ENCODE results near the gene ABL2.

- TF ChIP-seq, protein P1, sequence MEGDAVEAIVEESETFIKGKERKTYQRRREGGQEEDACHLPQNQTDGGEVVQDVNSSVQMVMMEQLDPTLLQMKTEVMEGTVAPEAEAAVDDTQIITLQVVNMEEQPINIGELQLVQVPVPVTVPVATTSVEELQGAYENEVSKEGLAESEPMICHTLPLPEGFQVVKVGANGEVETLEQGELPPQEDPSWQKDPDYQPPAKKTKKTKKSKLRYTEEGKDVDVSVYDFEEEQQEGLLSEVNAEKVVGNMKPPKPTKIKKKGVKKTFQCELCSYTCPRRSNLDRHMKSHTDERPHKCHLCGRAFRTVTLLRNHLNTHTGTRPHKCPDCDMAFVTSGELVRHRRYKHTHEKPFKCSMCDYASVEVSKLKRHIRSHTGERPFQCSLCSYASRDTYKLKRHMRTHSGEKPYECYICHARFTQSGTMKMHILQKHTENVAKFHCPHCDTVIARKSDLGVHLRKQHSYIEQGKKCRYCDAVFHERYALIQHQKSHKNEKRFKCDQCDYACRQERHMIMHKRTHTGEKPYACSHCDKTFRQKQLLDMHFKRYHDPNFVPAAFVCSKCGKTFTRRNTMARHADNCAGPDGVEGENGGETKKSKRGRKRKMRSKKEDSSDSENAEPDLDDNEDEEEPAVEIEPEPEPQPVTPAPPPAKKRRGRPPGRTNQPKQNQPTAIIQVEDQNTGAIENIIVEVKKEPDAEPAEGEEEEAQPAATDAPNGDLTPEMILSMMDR (IDR thresholded peaks at IDR 0.05; ENCODE audit: low read depth, low read length) = no peak
- no peak for TF ChIP-seq POLR2A (IDR thresholded peaks at IDR 0.05; ENCODE audit: extremely low read depth, insufficient read length)
These were observed 50.5 kb downstream of the ABL2 start for GRCh38 chr1:179178950-179179349.
